Neural progenitor cell (in vitro differentiated cells): ENCODE data around the gene HOXA11. TPM values are rescaled to one million over a fixed set of nuclear protein-coding genes. Genes with fewer than 3 reads are reported as not detected.

ENCODE experiments used
- DNase-seq: peaks from one replicate; pipeline ENCODE4 v3.0.0-alpha.2; 2016; ENCODE audit warnings: low spot score
- H2AFZ ChIP-seq: fragments of 200-600 bp; sonication (generic); replicated peaks from 2 replicates; pipeline ENCODE4 v1.6.1; 2016; ENCODE audit warnings: antibody characterized with exemption
- H3F3A ChIP-seq: fragments of 200-600 bp; sonication (generic); 2 replicates; pipeline ENCODE4 v1.6.1; 2016; ENCODE audit warnings: antibody characterized with exemption, low read depth
- H3K27ac ChIP-seq: fragments of 200-600 bp; sonication (generic); 2 replicates; pipeline ENCODE4 v1.5.1; 2016; ENCODE audit warnings: mild to moderate bottlenecking
- H3K27me3 ChIP-seq: fragments of 200-600 bp; sonication (generic); 2 replicates; pipeline ENCODE4 v1.6.1; 2016; ENCODE audit warnings: mild to moderate bottlenecking, moderate library complexity
- H3K36me3 ChIP-seq: fragments of 200-600 bp; sonication (generic); 2 replicates; pipeline ENCODE4 v1.5.1; 2016
- H3K4me1 ChIP-seq: fragments of 200-600 bp; sonication (generic); 2 replicates; pipeline ENCODE4 v1.6.1; 2016; ENCODE audit warnings: mixed run types
- H3K4me2 ChIP-seq: fragments of 200-600 bp; sonication (generic); 2 replicates; pipeline ENCODE4 v1.6.1; 2016
- H3K4me3 ChIP-seq: fragments of 200-600 bp; sonication (generic); 2 replicates; pipeline ENCODE4 v1.5.1; 2016
- H3K79me2 ChIP-seq: fragments of 200-600 bp; sonication (generic); 2 replicates; pipeline ENCODE4 v1.6.1; 2016; ENCODE audit warnings: low read depth
- H3K9ac ChIP-seq: fragments of 200-600 bp; sonication (generic); 2 replicates; pipeline ENCODE4 v1.6.1; 2016
- H3K9me3 ChIP-seq: fragments of 200-600 bp; sonication (generic); 2 replicates; pipeline ENCODE4 v1.5.1; 2016; ENCODE audit warnings: low read depth
- H4K20me1 ChIP-seq: fragments of 200-600 bp; sonication (generic); 2 replicates; pipeline ENCODE4 v1.6.1; 2016; ENCODE audit warnings: low read depth
- H3K27ac Mint-ChIP-seq: 3 replicates; pipeline ENCODE4 v1.8.0; 2021; ENCODE audit warnings: mixed read lengths
- H3K27me3 Mint-ChIP-seq: 2 replicates; pipeline ENCODE4 v1.8.0; 2022; ENCODE audit warnings: low read depth, mild to moderate bottlenecking, inconsistent platforms, moderate library complexity, mixed read lengths; ENCODE audit not compliant: insufficient read depth
- H3K36me3 Mint-ChIP-seq: 3 replicates; pipeline ENCODE4 v1.8.0; 2021; ENCODE audit warnings: mixed read lengths
- H3K4me1 Mint-ChIP-seq: 3 replicates; pipeline ENCODE4 v1.8.0; 2021; ENCODE audit warnings: mixed read lengths
- H3K4me3 Mint-ChIP-seq: 3 replicates; pipeline ENCODE4 v1.8.0; 2021; ENCODE audit warnings: mild to moderate bottlenecking, moderate library complexity, mixed read lengths
- H3K9me3 Mint-ChIP-seq: 3 replicates; pipeline ENCODE4 v1.8.0; 2020; ENCODE audit warnings: mixed read lengths
- EZH2 ChIP-seq: fragments of 200-600 bp; sonication (generic); IDR thresholded peaks from 2 replicates; pipeline ENCODE4 v1.6.1; 2017; ENCODE audit warnings: antibody characterized with exemption, mild to moderate bottlenecking, moderate library complexity
- EZH2phosphoT487 ChIP-seq: fragments of 200-600 bp; sonication (generic); IDR thresholded peaks from 2 replicates; pipeline ENCODE4 v1.6.1; 2017; ENCODE audit warnings: antibody characterized with exemption
- total RNA-seq: library from RNA; depleted of rRNA; stranded (reverse); fragments of >200 nt; gene quantifications from 2 replicates; pipeline ENCODE4 v1.2.3, GENCODE V29; 2015; ENCODE audit warnings: low replicate concordance
- TF ChIP-seq, protein P1 (sequence below): fragments of 200-600 bp; sonication (generic); IDR thresholded peaks from 2 replicates; pipeline ENCODE4 v1.5.1; 2017; ENCODE audit warnings: antibody characterized with exemption, mild to moderate bottlenecking

The HOXA11 gene
- total RNA-seq, 1 donor from 2014 or later, result not detected

DNA sequence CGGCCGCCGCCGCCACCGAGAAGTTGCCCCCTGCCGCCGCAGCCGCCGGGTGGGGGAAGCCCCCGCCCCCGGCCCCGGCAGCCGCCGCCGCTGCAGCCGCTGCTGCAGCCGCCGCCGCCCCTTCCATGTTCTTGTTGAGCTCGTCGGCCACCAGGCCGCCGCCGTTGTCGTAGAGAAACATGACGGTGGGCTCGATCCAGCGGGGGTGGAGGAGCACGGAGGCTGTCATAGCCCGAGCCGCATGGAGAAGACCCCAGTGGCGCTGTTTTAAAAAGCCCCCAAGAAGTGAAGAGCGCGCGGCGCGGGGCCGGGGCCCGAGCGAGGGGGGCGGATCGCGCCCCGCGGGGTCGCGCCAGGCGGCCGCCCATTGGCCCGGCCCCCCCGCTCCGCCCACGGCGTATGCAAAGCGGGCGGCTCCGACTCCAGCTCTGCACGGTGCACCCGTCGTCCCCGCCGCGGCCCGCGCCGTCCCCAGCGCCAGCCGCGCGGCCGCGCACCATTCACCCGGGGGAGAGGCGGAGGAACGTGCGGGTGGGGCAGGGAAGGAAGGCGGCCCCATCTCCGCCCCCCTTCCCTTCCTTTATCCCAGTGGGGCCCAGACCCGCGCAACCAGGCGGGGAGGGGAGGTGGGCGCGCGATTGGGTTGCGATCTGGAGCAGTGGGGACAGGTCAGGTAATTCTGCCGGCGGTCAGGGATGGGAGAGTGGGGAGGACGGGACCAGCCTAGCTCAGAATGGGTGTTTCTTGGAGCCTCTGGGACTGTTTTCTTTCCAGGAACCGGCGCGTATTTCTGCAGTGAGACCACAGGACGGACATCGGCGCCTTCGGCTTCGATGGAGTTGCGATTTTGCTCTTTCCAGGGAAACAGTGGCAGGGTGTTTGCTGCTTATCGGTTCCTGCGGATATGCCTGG is 15.1 kb upstream of the HOXA11 start, which contains the start of gene HOXA13:
Gene HOXA13 (minus strand): TSS at position 243 of the 912 bp plus-strand sequence. CDS start 14 bp downstream, at position 229.
- peaks cover 6% of the 10 kb centered on the region for H3K9me3 Mint-ChIP-seq

DNA sequence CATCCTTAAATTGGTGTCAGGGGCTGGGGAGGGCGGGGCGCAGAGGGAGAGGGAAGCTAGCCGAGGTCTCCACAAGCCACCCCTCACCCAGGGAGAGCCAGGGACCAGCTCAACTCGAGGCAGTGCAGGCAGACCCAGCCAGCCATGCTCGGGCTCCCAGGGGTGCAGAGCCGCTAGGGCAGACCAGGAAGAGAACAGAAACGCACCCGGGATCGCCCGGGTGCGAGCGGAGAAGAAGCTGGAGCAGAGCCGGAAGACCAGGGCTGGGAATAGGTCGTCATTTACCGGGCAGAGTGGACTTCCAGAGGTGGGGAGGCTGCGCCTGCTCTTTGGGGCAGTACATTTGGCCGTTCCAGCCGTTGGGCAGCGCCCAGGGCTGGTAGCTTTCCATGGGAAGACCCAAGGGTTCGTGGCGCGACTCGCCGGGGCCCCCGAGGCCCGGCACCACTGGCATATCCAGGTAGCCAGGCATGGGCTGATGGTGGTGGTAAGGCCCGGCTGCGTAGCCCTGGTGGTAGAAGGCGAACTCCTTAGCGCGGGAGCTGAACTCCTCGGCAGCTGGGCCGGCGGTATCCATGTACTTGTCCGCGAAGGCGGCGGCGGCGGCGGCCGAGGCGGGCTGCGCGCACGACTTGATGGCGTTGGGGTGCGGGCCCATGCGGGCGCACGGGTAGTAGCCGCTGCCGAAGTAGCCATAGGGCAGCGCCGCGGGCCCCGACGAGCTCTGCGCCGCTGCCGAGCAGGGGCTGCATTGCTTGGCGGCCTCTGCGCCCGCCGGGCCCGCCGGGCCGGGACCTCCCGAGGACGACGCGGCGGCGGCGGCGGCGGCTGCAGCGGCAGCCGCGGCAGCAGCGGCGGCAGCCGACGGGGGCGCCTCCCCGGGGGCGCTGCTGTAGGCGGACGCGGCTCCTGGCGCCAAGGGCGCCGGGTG is 14.1 kb upstream of the HOXA11 start:
- no peak overlapping the region for H2AFZ ChIP-seq
- no peaks in the 10 kb centered on the region for H3K36me3 Mint-ChIP-seq
- H3K4me2 ChIP-seq, result peak overlapping the region; percentile 59
- peaks cover 9% of the 10 kb centered on the region for H3K4me1 Mint-ChIP-seq
- H3K9me3 ChIP-seq, result no peaks in the 10 kb centered on the region
- H3K4me3 ChIP-seq, result peak overlapping the region; percentile 16
- no peaks in the 10 kb centered on the region for H3K79me2 ChIP-seq
- peaks cover 100% of the 10 kb centered on the region for H3K27me3 ChIP-seq
- peaks cover 6% of the 10 kb centered on the region for H3K9me3 Mint-ChIP-seq
- no peak overlapping the region for H3K27ac ChIP-seq
- peak overlapping the region; percentile 75 for H3K4me3 Mint-ChIP-seq
- TF ChIP-seq, protein P1, sequence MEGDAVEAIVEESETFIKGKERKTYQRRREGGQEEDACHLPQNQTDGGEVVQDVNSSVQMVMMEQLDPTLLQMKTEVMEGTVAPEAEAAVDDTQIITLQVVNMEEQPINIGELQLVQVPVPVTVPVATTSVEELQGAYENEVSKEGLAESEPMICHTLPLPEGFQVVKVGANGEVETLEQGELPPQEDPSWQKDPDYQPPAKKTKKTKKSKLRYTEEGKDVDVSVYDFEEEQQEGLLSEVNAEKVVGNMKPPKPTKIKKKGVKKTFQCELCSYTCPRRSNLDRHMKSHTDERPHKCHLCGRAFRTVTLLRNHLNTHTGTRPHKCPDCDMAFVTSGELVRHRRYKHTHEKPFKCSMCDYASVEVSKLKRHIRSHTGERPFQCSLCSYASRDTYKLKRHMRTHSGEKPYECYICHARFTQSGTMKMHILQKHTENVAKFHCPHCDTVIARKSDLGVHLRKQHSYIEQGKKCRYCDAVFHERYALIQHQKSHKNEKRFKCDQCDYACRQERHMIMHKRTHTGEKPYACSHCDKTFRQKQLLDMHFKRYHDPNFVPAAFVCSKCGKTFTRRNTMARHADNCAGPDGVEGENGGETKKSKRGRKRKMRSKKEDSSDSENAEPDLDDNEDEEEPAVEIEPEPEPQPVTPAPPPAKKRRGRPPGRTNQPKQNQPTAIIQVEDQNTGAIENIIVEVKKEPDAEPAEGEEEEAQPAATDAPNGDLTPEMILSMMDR, result no peak
- TF ChIP-seq EZH2 (peak; percentile 97), EZH2phosphoT487 (peak; percentile 96)
- peaks cover 81% of the 10 kb centered on the region for H4K20me1 ChIP-seq
- H3K9ac ChIP-seq, result no peak overlapping the region
- H3F3A ChIP-seq, result peaks cover 16% of the 10 kb centered on the region
- no peaks in the 10 kb centered on the region for H3K4me1 ChIP-seq
- no peaks in the 10 kb centered on the region for H3K36me3 ChIP-seq
- peaks cover 87% of the 10 kb centered on the region for H3K27me3 Mint-ChIP-seq
- peak; percentile 67 for DNase-seq
- no peak overlapping the region for H3K27ac Mint-ChIP-seq

More for the DNA sequence above, 15.1 kb upstream of the HOXA11 start, which contains the start of gene HOXA13:
- DNase-seq, result peak; percentile 75
- Histone ChIP-seq H3K4me2 (peak within 1 kb of the TSS; percentile 71), H3K79me2 (no peaks in the 10 kb centered on the region), H3K4me3 (peak within 1 kb of the TSS; percentile 35), H3K36me3 (no peaks in the 10 kb centered on the region), H3F3A (peaks cover 16% of the 10 kb centered on the region), H3K27me3 (peaks cover 100% of the 10 kb centered on the region), H3K9ac (no peak within 1 kb of the TSS), H4K20me1 (peaks cover 81% of the 10 kb centered on the region), H3K9me3 (no peaks in the 10 kb centered on the region), H3K27ac (no peak within 1 kb of the TSS), H2AFZ (no peak within 1 kb of the TSS), H3K4me1 (no peaks in the 10 kb centered on the region)
- TF ChIP-seq, protein P1, result no peak
- TF ChIP-seq EZH2, result peak; percentile 88
- TF ChIP-seq EZH2phosphoT487, result peak; percentile 96
- Mint-ChIP-seq H3K36me3 (no peaks in the 10 kb centered on the region), H3K27me3 (peaks cover 86% of the 10 kb centered on the region), H3K4me3 (peak within 1 kb of the TSS; percentile 86), H3K4me1 (peaks cover 9% of the 10 kb centered on the region), H3K27ac (no peak within 1 kb of the TSS)

DNA sequence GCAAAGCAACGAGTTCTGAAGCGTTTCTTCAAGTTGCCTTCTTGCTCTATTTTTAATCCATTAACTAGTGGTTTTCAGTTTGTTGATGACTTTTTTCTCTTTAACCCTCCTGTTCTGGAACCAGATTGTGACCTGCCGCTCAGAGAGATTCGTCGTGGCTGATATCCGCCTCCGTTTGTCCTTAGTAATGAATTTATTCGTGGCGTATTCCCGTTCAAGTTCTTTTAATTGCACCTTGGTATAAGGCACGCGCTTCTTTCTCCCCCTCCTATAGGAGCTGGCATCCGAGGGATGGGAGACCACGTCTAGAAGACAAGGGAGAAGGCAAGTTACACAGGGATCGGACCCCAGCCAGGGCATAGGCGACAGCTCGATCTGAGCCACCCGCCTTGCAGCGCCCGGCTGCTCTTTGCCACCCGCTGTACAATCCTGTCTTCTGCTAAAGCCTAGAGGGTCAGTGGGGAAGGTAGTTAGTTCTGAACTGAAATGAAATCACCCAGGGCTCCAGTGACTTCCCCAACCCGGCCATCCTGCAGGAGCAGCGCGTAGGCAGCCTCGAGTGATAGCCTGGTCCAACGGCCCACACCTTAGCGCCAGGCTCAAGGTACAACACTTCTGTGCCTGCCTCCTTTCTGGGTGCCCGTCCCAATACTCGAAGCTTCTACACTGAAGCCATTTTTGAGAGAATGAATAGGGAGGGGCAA is 13.3 kb upstream of the HOXA11 start:
- Histone ChIP-seq H3K9ac (no peak overlapping the region), H3K4me3 (no peak overlapping the region), H3K36me3 (no peaks in the 10 kb centered on the region), H3K27me3 (peaks cover 100% of the 10 kb centered on the region), H3K4me2 (no peak overlapping the region), H3K27ac (no peak overlapping the region), H3F3A (peaks cover 16% of the 10 kb centered on the region), H3K79me2 (no peaks in the 10 kb centered on the region), H4K20me1 (peaks cover 81% of the 10 kb centered on the region), H3K4me1 (no peaks in the 10 kb centered on the region), H2AFZ (no peak overlapping the region), H3K9me3 (no peaks in the 10 kb centered on the region)
- no peak for DNase-seq
- Mint-ChIP-seq H3K36me3 (no peaks in the 10 kb centered on the region), H3K4me3 (no peak overlapping the region), H3K27me3 (peaks cover 87% of the 10 kb centered on the region), H3K4me1 (peaks cover 9% of the 10 kb centered on the region), H3K9me3 (peaks cover 6% of the 10 kb centered on the region), H3K27ac (no peak overlapping the region)
- TF ChIP-seq, protein P1, result no peak
- peak; percentile 98 for TF ChIP-seq EZH2
- TF ChIP-seq EZH2phosphoT487, result peak; percentile 62
